H1 (cell line): ENCODE measurements around the gene OR9A2. TPM values are rescaled to one million over a fixed set of nuclear protein-coding genes. Genes with fewer than 3 reads are reported as not detected.

Experiments
- CTCF ChIA-PET: fragments of 300-600 bp; sonication (Branson Sonifier 250); formaldehyde crosslinking; loops from one replicate; lab custom pipeline; 2021; ENCODE audit not compliant: partially characterized antibody; lab: Charles Lee
- POLR2A ChIA-PET: fragments of 300-600 bp; sonication (Branson Sonifier 250); formaldehyde crosslinking; loops from one replicate; lab custom pipeline; 2021; ENCODE audit warnings: inconsistent platforms; ENCODE audit not compliant: partially characterized antibody; lab: Charles Lee
- DNase-seq, 2 experiments: peaks; one replicate each; pipeline versions ENCODE4 v3.0.0 to v3.0.0-alpha.2; 2010 to 2022; ENCODE audit warnings: low spot score in 2 of 2, low read depth in 1 of 2, mixed read lengths in 1 of 2
- FAIRE-seq: peaks from 2 replicates; lab custom pipeline; 2011; peaks lifted over from hg19 to GRCh38; lab: Jason Lieb, UNC
- H2AFZ ChIP-seq: 2 replicates; pipeline ENCODE4 v1.8.1; 2012; ENCODE audit warnings: low read length, inconsistent platforms
- H2AK5ac ChIP-seq: 2 replicates; pipeline ENCODE4 v1.6.1; 2013; ENCODE audit warnings: low read depth, low read length
- H2BK120ac ChIP-seq: replicated peaks from 2 replicates; pipeline ENCODE3; 2013; ENCODE audit warnings: low read depth, low read length, inconsistent platforms
- H2BK12ac ChIP-seq: 2 replicates; pipeline ENCODE4 v1.6.1; 2013; ENCODE audit warnings: low read depth, low read length
- H2BK15ac ChIP-seq: 2 replicates; pipeline ENCODE4 v1.6.1; 2013; ENCODE audit warnings: low read length
- H2BK20ac ChIP-seq: 2 replicates; pipeline ENCODE4 v1.6.1; 2013; ENCODE audit warnings: low read length
- H2BK5ac ChIP-seq: 2 replicates; pipeline ENCODE4 v1.6.1; 2013; ENCODE audit warnings: low read depth, low read length
- H3K14ac ChIP-seq: 2 replicates; pipeline ENCODE4 v1.6.1; 2013; ENCODE audit warnings: inconsistent platforms; ENCODE audit not compliant: insufficient read length
- H3K18ac ChIP-seq: 2 replicates; pipeline ENCODE4 v1.6.1; 2013; ENCODE audit warnings: low read length; ENCODE audit errors: extremely low read depth
- H3K23ac ChIP-seq: 2 replicates; pipeline ENCODE4 v1.6.1; 2013; ENCODE audit warnings: inconsistent platforms; ENCODE audit not compliant: insufficient read length
- H3K23me2 ChIP-seq: 2 replicates; pipeline ENCODE4 v1.6.1; 2013; ENCODE audit warnings: low read depth, low read length
- H3K27ac ChIP-seq: 2 replicates; pipeline ENCODE4 v1.6.1; 2011; ENCODE audit warnings: low read depth, low read length, inconsistent platforms
- H3K27me3 ChIP-seq, 4 experiments: replicated peaks in 1 of 4; 1 replicate in 1 of 4; 2 replicates in 3 of 4; pipeline versions ENCODE4 v1.6.1 to v1.8.1; 2011 to 2013; ENCODE audit warnings: low read length in 3 of 4, mild to moderate bottlenecking in 3 of 4, inconsistent platforms in 2 of 4, mixed read lengths in 2 of 4, moderate library complexity in 1 of 4; ENCODE audit not compliant: control insufficient read depth in 3 of 4, insufficient read depth in 3 of 4; ENCODE audit errors: extremely low read depth in 1 of 4
- H3K36me3 ChIP-seq, 4 experiments: 2 replicates each; pipeline versions ENCODE4 v1.6.1 to v1.8.1; 2011 to 2013; ENCODE audit warnings: mild to moderate bottlenecking in 4 of 4, low read length in 3 of 4, moderate library complexity in 2 of 4, control low read depth in 1 of 4, inconsistent platforms in 1 of 4; ENCODE audit not compliant: insufficient read depth in 4 of 4, control insufficient read depth in 2 of 4
- H3K4ac ChIP-seq: replicated peaks from 2 replicates; pipeline ENCODE3; 2013; ENCODE audit warnings: low read length, low read depth, mixed read lengths, inconsistent platforms; ENCODE audit not compliant: insufficient read length
- H3K4me1 ChIP-seq, 4 experiments: replicated peaks in 1 of 4; 1 replicate in 1 of 4; 2 replicates in 3 of 4; pipeline versions ENCODE4 v1.6.1 to v1.8.1; 2011 to 2013; ENCODE audit warnings: low read length in 3 of 4, inconsistent platforms in 2 of 4, mixed read lengths in 1 of 4; ENCODE audit not compliant: insufficient read depth in 4 of 4, control insufficient read depth in 3 of 4
- H3K4me2 ChIP-seq, 2 experiments: 2 replicates each; pipeline versions ENCODE4 v1.6.1 to v1.8.1; 2011 to 2013; ENCODE audit warnings: low read depth in 2 of 2, low read length in 2 of 2, control low read depth in 1 of 2, inconsistent platforms in 1 of 2, mild to moderate bottlenecking in 1 of 2; ENCODE audit not compliant: insufficient read depth in 1 of 2
- H3K4me3 ChIP-seq, 4 experiments: fragments of 200-600, 300-600 bp in 1 of 4; sonication (generic), shearing (Covaris generic), sonication (Bioruptor Twin) in 1 of 4; 2 replicates each; pipeline versions ENCODE4 v1.5.1 to v1.8.1; 2011 to 2016; ENCODE audit warnings: low read length in 4 of 4, low read depth in 3 of 4, control low read depth in 2 of 4, inconsistent platforms in 2 of 4, mild to moderate bottlenecking in 2 of 4, mixed read lengths in 1 of 4, moderate library complexity in 1 of 4; ENCODE audit not compliant: insufficient read depth in 2 of 4; ENCODE audit errors: extremely low read depth in 1 of 4
- H3K56ac ChIP-seq: replicated peaks from 2 replicates; pipeline ENCODE3; 2013; ENCODE audit warnings: low read depth, mild to moderate bottlenecking, mixed read lengths, low read length, inconsistent platforms; ENCODE audit not compliant: insufficient read length
- H3K79me1 ChIP-seq: 2 replicates; pipeline ENCODE4 v1.6.1; 2013; ENCODE audit warnings: low read depth, low read length, control low read depth
- H3K79me2 ChIP-seq, 2 experiments: 2 replicates each; pipeline versions ENCODE4 v1.6.1 to v1.8.1; 2012 to 2013; ENCODE audit warnings: low read length in 2 of 2, mild to moderate bottlenecking in 2 of 2, inconsistent platforms in 1 of 2; ENCODE audit not compliant: insufficient read depth in 2 of 2, control insufficient read depth in 1 of 2
- H3K9ac ChIP-seq, 4 experiments: replicated peaks in 1 of 4; 1 replicate in 1 of 4; 2 replicates in 3 of 4; pipeline versions ENCODE4 v1.6.1 to v1.8.1; 2011 to 2013; ENCODE audit warnings: low read depth in 3 of 4, low read length in 3 of 4, control low read depth in 2 of 4, mild to moderate bottlenecking in 2 of 4, moderate library complexity in 2 of 4, inconsistent platforms in 1 of 4; ENCODE audit errors: extremely low read depth in 1 of 4
- H3K9me3 ChIP-seq, 2 experiments: 2 replicates each; pipeline versions ENCODE4 v1.6.1 to v1.8.1; 2012 to 2013; ENCODE audit warnings: mild to moderate bottlenecking in 2 of 2, moderate library complexity in 2 of 2, control low read depth in 1 of 2, inconsistent platforms in 1 of 2, low read depth in 1 of 2, low read length in 1 of 2, mixed read lengths in 1 of 2; ENCODE audit not compliant: insufficient read depth in 2 of 2
- H4K20me1 ChIP-seq, 2 experiments: replicated peaks in 1 of 2; 2 replicates each; pipeline versions ENCODE3 to v1.8.1; 2011 to 2013; ENCODE audit warnings: inconsistent platforms in 2 of 2, low read length in 2 of 2, mild to moderate bottlenecking in 1 of 2; ENCODE audit not compliant: insufficient read depth in 2 of 2, control insufficient read depth in 1 of 2
- H4K5ac ChIP-seq: 2 replicates; pipeline ENCODE4 v1.6.1; 2013; ENCODE audit warnings: low read length, low read depth, mixed read lengths, inconsistent platforms; ENCODE audit not compliant: insufficient read length
- H4K8ac ChIP-seq: 2 replicates; pipeline ENCODE4 v1.8.0; 2013; ENCODE audit warnings: mild to moderate bottlenecking, moderate library complexity, low read length, inconsistent platforms; ENCODE audit not compliant: insufficient read depth; ENCODE audit errors: extremely low read depth
- H4K91ac ChIP-seq: replicated peaks from 2 replicates; pipeline ENCODE3; 2013; ENCODE audit warnings: low read length, mixed read lengths, inconsistent platforms; ENCODE audit not compliant: insufficient read length
- ATF3 ChIP-seq: IDR thresholded peaks from 2 replicates; pipeline ENCODE4 v1.6.1; 2011; ENCODE audit warnings: low read depth, mild to moderate bottlenecking, low read length; ENCODE audit not compliant: insufficient read depth
- CHD1 ChIP-seq: IDR thresholded peaks from 2 replicates; pipeline ENCODE4 v1.6.1; 2012; ENCODE audit warnings: low read depth, low read length, improper control_type of control experiment
- CREB1 ChIP-seq: IDR thresholded peaks from 2 replicates; pipeline ENCODE4 v1.6.1; 2012; ENCODE audit warnings: inconsistent platforms
- KDM5A ChIP-seq: fragments of 200-600 bp; IDR thresholded peaks from 2 replicates; pipeline ENCODE4 v1.7.1; 2012; ENCODE audit warnings: mild to moderate bottlenecking, low read length, inconsistent platforms, mixed read lengths
- NRF1 ChIP-seq: IDR thresholded peaks from 2 replicates; pipeline ENCODE4 v1.6.1; 2011; ENCODE audit warnings: mild to moderate bottlenecking, low read depth, low read length, improper control_type of control experiment
- RAD21 ChIP-seq, 2 experiments: IDR thresholded peaks in 1 of 2; conservative IDR thresholded peaks in 1 of 2; 2 replicates each; pipeline ENCODE4 v1.6.1; 2011; ENCODE audit warnings: low read depth in 2 of 2, low read length in 2 of 2, improper control_type of control experiment in 1 of 2, inconsistent platforms in 1 of 2, mild to moderate bottlenecking in 1 of 2, moderate library complexity in 1 of 2
- RFX5 ChIP-seq: IDR thresholded peaks from 2 replicates; pipeline ENCODE4 v1.6.1; 2011; ENCODE audit warnings: low read depth, low read length, improper control_type of control experiment, borderline replicate concordance
- RNF2 ChIP-seq: fragments of 200-900, 300-1000 bp; sonication (generic); IDR thresholded peaks from 2 replicates; pipeline ENCODE4 v1.7.1; 2016; ENCODE audit warnings: borderline replicate concordance, low read depth, mild to moderate bottlenecking, antibody characterized with exemption, low read length; ENCODE audit not compliant: poor library complexity, severe bottlenecking; ENCODE audit errors: missing control alignments
- WGBS, 2 experiments: shearing (Covaris generic) in 1 of 2; methylation state at CpG; one replicate each; pipeline versions ENCODE4 v1.1.6 to v1.1.7; 2013 to 2015; ENCODE audit warnings: low lambda C conversion rate in 2 of 2, mixed read lengths in 2 of 2, inconsistent platforms in 1 of 2, low coverage in 1 of 2, missing lambda C conversion rate in 1 of 2; ENCODE audit not compliant: insufficient replicate concordance in 2 of 2, insufficient coverage in 1 of 2, insufficient read length in 1 of 2; ENCODE audit errors: extremely low coverage in 1 of 2, missing lambda C conversion rate in 1 of 2; 5-methylcytosine and 5-hydroxymethylcytosine counted together
- polyA plus RNA-seq, 7 experiments: library from polyadenylated mRNA; depleted of rRNA in 3 of 7; stranded (reverse) in 5 of 7; unstranded in 2 of 7; fragments of >200 nt in 5 of 7; fragments of 200-250 nt in 2 of 7; gene quantifications; 1 replicate in 5 of 7; 2 replicates in 1 of 7; 4 replicates in 1 of 7; pipeline versions ENCODE4 v1.2.1 to v1.2.3, GENCODE V29; 2011 to 2013; ENCODE audit warnings: missing spikeins in 2 of 7, mixed read lengths in 2 of 7
- total RNA-seq: library from RNA; stranded (reverse); fragmentation: NEBNext Ultra II Directional; extraction: Animal tissue kit (Norgen Biotek cat#: 25700); gene quantifications from 2 replicates; pipeline ENCODE4 v1.2.1, GENCODE V29; 2021
- TF ChIP-seq, protein P1 (sequence below), 3 experiments: IDR thresholded peaks; 1 replicate in 2 of 3; 2 replicates in 1 of 3; pipeline versions ENCODE4 v1.5.1 to v1.6.1; 2011; ENCODE audit warnings: low read length in 3 of 3, mild to moderate bottlenecking in 3 of 3, inconsistent platforms in 2 of 3, low read depth in 1 of 3, moderate library complexity in 1 of 3; ENCODE audit not compliant: insufficient read depth in 1 of 3; ENCODE audit errors: control extremely low read depth in 1 of 3
- TF ChIP-seq, protein P2 (sequence below): IDR thresholded peaks from 2 replicates; pipeline ENCODE4 v1.6.1; 2012; ENCODE audit warnings: inconsistent platforms

The OR9A2 gene
- total and polyA plus RNA-seq, 2 of the 8 experiments (the other 6 are each of a cell fraction or from before 2014, with no cell fraction given) = not detected

- Histone ChIP-seq H4K20me1 (no peaks in the 10 kb centered on the region), H3K9me3 (no peaks in the 10 kb centered on the region), H4K5ac (no peak overlapping the region), H3K79me2 (no peaks in the 10 kb centered on the region), H3K23me2 (no peaks in the 10 kb centered on the region), H2BK20ac (no peak overlapping the region), H3K27ac (no peak overlapping the region), H3K4me3 (no peak overlapping the region), H2BK15ac (no peak overlapping the region), H2BK5ac (no peak overlapping the region), H2BK120ac (no peak overlapping the region), H3K9ac (no peak overlapping the region), H2AFZ (no peak overlapping the region), H3K23ac (no peak overlapping the region), H2AK5ac (no peak overlapping the region), H3K14ac (no peak overlapping the region), H3K18ac (no peak overlapping the region), H3K4me1 (peaks cover 0 to 3% (median 0%) of the 10 kb centered on the region in 4 experiments; a peak in 1 of 7 replicates), H3K36me3 (no peaks in the 10 kb centered on the region), H4K91ac (no peak overlapping the region), H3K4ac (no peak overlapping the region), H4K8ac (no peak overlapping the region), H3K27me3 (no peaks in the 10 kb centered on the region), H2BK12ac (no peak overlapping the region), H3K56ac (no peak overlapping the region), H3K79me1 (no peaks in the 10 kb centered on the region), H3K4me2 (no peak overlapping the region)
- FAIRE-seq (no peak), DNase-seq (no peak)
- ChIA-PET POLR2A (no interaction called here), CTCF (interaction anchor here (0.8 to 19.0 kb wide), 7 partner anchors 10 to 207 kb away, joined by 3 to 480 read pairs (median 4); partner anchors contain the start of gene TAS2R40)
- 84 to 100% methylated on average over 2 to 4 of the region's 4 CpGs for WGBS, 2 experiments
- TF ChIP-seq, protein P1, sequence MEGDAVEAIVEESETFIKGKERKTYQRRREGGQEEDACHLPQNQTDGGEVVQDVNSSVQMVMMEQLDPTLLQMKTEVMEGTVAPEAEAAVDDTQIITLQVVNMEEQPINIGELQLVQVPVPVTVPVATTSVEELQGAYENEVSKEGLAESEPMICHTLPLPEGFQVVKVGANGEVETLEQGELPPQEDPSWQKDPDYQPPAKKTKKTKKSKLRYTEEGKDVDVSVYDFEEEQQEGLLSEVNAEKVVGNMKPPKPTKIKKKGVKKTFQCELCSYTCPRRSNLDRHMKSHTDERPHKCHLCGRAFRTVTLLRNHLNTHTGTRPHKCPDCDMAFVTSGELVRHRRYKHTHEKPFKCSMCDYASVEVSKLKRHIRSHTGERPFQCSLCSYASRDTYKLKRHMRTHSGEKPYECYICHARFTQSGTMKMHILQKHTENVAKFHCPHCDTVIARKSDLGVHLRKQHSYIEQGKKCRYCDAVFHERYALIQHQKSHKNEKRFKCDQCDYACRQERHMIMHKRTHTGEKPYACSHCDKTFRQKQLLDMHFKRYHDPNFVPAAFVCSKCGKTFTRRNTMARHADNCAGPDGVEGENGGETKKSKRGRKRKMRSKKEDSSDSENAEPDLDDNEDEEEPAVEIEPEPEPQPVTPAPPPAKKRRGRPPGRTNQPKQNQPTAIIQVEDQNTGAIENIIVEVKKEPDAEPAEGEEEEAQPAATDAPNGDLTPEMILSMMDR (IDR thresholded peaks at IDR 0.05; ENCODE audit: control extremely low read depth in 1 of 3, insufficient read depth in 1 of 3, low read depth in 1 of 3, low read length in 3 of 3) = no peak
- TF ChIP-seq NRF1 = no peak
- TF ChIP-seq ATF3 = no peak
- TF ChIP-seq, protein P2, sequence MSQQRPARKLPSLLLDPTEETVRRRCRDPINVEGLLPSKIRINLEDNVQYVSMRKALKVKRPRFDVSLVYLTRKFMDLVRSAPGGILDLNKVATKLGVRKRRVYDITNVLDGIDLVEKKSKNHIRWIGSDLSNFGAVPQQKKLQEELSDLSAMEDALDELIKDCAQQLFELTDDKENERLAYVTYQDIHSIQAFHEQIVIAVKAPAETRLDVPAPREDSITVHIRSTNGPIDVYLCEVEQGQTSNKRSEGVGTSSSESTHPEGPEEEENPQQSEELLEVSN = no peak
- TF ChIP-seq RAD21 (IDR thresholded peaks at IDR 0.05 in 1 of 2, conservative IDR thresholded peaks at IDR 0.05 in 1 of 2; ENCODE audit: low read depth in 2 of 2, low read length in 2 of 2) = no peak
- no peak for TF ChIP-seq CREB1
- TF ChIP-seq RFX5 = no peak
- no peak for TF ChIP-seq RNF2
- TF ChIP-seq CHD1 = no peak
- no peak for TF ChIP-seq KDM5A
These were observed 14.5 kb downstream of the OR9A2 start for GRCh38 chr7:143012409-143012808.
